Hematopoietic multipotent progenitor cell (in vitro differentiated cells): ENCODE measurements around the gene CFP. TPM values are rescaled to one million over a fixed set of nuclear protein-coding genes. Genes with fewer than 3 reads are reported as not detected.
A peak's percentile ranks its signal among the peaks of the same experiment; 100 is the strongest.

ENCODE experiments used
- DNase-seq, 3 donors: peaks; one replicate each; pipeline ENCODE4 v3.0.0-alpha.2; 2011 to 2015; ENCODE audit warnings: low read depth in 2 of 3, low spot score in 2 of 3
- total RNA-seq: library from RNA; depleted of rRNA; stranded (reverse); fragments of >200 nt; gene quantifications from one replicate; pipeline ENCODE4 v1.2.3, GENCODE V29; 2012

CFP gene
- total RNA-seq, 1 donor: 23.7 TPM

DNA sequence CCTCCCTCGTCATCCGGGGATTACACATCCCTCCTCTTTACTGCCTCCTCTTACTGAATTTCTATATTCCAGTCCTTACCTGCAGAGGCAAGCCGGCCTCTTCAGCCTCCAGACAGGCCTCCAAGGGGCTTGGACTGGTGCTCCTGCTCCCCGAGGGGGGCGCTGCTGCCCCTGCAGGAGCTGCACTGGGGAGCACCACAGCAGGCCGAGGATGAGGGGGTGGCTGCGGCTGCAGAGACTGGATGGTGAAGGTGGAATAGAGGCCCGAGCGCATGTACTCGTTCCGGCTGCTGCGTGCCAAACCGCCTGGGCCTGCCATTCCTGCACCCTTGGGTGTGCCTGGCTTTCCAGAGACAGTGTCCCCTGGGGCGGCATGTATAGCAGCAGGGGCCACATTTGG lies 9.1 kb upstream of the CFP start:
- DNase-seq: no peak

DNA sequence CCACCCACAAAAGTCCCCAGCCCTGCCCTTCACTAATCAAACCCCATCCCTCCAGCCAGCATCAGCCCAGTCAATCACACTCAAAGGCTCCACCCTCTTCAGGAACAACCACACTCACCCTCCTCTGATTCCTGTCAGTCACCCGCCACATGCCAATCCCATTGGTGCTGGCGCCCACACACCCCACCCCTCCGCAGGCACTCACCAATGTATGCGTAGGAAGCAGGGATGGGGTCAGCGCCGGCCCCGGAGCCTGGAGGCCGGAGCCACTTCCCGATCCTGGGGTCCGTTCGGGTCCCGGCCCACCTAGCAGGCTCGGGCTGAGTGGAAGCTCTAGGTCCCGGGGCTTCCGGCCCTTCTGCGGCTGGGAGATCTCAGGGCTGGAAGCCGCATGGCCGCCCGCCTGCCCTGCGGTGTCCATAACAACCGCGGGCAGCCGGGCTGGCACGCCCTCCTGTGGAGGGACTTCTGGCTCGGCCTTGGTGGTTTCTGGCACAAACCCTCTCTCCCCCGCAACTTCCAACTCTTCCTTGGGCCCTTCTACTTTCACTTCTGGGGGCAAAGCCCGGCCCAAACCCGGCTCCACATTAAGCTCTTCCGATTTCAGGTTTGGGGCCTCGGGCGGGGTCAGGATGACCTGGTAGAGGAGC lies 7.9 kb upstream of the CFP start:
- peak in 2 of 3 donors; percentile 75 to 80 for DNase-seq

GRCh38 chrX:47634871-47635575 lies 5.3 kb upstream of the CFP start:
- DNase-seq: no peak

DNA sequence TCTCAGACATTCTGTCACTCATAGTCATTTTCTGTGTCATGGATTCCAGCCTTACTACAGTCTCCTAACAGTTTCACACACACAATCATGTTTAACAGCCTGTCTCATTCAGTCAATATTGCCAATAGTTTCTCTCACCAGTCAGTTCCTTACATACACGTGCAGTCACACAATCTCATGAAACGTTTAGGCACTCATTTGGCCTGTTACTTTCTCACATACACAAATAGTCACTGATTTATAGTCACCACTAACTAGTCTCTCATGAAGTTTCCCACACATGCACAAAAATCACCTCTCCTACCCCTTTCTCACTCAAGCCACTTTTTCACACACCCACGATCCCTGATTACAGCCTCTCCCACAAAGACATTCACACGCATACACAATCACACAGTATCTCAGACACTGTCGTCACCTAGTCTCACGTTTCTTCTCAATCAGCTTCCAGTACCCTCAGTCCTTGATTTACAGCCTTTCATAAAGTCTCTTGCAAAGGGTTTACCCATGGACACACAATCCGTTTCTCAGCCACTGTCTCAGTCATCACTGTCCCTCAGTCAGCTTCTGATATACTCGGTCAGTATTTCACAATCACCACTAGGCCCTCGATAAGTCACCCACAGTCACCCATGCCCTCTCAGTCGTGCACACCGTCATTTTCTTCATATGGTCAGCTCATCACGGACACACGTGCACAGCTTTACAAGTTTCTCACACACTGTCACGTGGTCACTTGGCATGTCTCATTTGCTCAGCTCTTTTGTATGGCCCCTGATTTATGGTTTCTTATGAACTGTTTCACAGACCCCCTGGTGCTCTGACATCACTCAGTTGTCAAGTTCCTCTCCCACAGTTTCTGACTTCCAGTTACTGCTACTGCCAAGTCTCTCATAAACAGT lies 4.2 kb upstream of the CFP start:
- no peak for DNase-seq

DNA sequence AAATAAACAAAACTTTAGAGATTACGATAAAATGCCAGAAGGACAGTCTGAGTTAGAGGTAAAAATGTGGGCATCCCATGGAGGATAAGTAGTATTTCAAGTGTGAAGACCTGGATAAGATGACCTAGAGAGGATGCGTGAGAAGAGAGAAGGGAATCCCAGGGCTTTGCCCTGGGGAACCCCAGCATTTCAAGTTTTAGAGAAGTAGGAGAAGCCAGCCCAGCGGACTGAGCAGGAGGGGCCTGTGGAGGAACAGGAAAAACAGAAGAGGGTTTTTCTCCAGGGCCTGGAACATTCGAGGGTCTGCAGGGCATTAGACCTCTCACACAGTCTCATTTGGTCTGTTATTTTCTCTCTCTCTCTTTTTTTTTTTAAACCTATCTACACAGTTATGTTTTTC lies 2.9 kb upstream of the CFP start:
- DNase-seq: no peak

DNA sequence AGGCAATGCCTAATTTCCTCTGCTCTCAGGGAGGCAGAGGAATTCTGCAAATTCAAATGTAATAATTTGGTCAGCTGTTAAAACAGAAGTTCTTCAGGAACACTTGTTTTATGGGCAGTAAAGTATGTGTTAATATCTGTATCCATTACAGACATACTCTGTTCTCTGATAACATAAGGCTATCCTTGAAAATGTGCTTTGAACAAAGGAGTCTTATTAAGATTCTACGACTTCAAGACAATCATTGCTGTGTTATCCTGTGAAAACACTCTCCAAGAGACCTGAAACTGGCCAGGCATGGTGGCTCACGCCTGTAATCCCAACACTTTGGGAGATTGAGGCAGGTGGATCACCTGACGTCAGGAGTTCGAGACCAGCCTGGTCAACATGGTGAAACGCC lies 1.9 kb upstream of the CFP start:
- DNase-seq: no peak

DNA sequence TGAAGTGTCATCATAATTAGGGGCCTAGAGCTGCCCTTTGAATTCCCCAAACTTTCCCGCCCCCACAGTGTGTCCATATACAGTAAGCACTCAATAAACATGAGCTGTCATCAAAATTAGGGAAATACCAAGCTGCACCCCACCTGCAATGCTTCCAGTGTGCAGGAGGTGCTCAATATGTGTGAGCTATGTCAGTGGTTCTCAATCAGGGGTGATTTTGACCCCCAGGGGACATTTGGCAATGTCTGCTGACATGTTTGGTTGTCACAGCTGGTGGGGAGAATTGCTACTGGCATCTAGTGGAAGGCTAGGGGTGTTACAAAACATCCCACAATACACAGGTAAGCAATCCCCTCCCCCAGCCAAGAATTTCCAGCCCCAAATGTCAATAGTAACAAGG lies 748 bp downstream of the CFP start:
- DNase-seq: peak in 1 of 3 donors; percentile 37

- no peak for DNase-seq
Observed at GRCh38 chrX:47625365-47625764, 4.4 kb downstream of the CFP start.

DNA sequence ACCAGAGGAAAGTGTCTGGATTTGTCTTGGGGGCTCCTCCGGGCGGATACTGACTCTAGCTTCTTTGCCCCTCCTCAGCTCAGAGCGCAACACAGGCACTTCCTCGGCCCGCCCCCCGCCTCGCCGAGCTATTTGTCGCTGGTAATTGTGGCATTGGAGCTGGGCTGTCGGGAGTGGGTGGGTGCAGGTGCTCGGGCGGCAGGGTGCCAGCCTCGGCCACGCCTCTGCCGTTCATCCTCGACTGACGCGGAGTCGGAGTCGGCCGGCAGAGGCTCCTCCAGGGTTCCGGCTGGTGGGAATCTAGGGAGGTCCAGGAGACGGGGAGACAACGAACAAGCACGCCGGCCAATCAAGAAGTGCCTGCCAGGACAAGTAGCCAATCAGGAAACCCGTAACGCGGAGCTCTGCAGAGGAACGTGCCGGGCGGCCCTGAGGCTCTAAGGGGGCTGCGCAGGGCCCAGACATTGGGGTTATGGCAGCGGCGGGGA lies 6.1 kb downstream of the CFP start:
- DNase-seq: peak in 2 of 3 donors; percentile 61 to 72

GRCh38 chrX:47621851-47622250 lies 7.9 kb downstream of the CFP start:
- no peak for DNase-seq

DNA sequence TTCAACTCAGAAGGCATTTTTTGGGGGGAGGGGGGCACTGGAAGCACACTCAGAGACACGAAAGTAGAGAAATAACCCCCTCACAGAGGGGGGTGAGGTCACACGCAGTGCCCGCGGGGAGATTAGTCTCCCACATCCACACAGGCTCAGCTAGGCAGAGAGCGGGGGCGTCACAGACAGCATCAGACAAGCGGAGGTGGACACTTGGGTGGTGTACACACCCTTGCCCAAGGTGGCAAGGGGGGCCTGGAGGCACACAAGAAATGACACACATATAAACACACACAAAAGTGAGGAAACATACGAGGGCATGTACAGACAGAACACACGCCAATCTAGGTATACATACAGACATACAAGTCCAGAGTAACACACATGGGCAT lies 9.4 kb downstream of the CFP start:
- DNase-seq: no peak

DNA sequence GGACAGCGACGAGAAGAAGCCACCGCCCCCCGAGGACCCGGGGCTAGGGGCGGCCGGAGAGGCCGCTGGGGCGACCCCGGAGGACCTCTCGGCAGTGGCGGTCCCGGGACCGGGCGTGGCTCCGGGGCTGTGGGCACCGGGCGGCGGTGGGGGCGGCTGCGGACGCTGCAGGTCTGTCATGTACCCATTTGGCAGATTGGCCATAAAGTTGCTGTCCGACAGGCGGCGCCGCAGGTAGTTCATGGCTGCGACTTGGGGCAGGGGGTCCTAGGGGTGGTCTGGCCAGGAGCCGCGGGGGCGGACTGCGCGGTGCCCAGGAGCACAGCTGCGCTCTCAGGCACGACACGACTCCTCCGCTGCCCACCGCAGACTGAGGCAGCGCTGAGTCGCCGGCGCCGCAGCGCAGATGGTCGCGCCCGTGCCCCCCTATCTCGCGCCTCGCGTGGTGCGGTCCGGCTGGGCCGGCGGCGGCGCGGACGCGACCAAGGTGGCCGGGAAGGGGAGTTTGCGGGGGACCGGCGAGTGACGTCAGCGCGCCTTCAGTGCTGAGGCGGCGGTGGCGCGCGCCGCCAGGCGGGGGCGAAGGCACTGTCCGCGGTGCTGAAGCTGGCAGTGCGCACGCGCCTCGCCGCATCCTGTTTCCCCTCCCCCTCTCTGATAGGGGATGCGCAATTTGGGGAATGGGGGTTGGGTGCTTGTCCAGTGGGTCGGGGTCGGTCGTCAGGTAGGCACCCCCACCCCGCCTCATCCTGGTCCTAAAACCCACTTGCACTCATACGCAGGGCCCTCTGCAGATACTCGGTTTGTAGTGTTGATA lies 10.0 kb downstream of the CFP start, which contains the start of gene SYN1:
SYN1 (minus strand) TSS at position 372 of the 817 bp plus-strand sequence; CDS start at position 243, 129 bp downstream.
- peak; percentile 57 to 83 (median 83) for DNase-seq

- no peak for DNase-seq
Observed at GRCh38 chrX:47618923-47619485, 10.7 kb downstream of the CFP start.

- DNase-seq: no peak
Observed at GRCh38 chrX:47614618-47615017, 15.1 kb downstream of the CFP start.

GRCh38 chrX:47613082-47613481 lies 16.6 kb downstream of the CFP start:
- no peak for DNase-seq

GRCh38 chrX:47612418-47612817 lies 17.3 kb downstream of the CFP start:
- DNase-seq: no peak

DNA sequence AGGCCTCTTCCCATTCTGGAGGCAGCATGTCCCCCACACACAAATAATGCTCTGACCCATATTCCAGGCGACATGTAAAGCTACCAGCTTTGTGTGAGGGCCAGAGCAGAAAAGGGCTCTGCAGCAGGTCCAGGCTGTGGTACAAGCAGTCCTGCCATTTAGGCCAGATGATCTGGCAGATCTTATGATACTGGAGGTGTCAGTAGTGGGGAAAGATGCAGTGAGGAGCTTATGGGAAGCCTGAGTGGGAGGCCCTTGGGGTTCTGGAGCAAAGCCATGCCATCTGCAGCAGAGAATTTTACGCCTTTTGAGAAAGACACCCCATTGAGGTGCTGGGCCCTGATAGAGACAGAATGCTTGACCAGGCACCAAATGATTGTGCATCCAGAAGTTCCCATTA lies 17.8 kb downstream of the CFP start:
- no peak for DNase-seq

DNA sequence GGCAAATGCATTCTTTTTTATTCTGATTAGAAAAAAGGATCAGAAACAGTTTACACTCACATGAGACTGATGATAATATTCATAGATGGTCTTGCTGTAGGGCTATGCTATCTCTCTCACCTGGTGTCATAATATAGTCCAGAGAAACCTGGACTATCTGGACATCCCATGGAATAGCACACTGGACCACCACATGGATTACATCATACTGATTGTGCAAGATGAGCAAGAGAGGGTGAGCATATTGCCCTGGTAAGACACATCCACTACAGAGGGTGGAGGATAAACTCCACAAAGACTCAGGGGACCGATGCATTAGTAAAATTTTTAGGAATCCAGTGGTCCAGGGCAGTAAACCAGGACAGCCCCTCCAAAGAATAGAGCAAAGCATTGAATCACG lies 18.2 kb downstream of the CFP start:
- no peak for DNase-seq

DNA sequence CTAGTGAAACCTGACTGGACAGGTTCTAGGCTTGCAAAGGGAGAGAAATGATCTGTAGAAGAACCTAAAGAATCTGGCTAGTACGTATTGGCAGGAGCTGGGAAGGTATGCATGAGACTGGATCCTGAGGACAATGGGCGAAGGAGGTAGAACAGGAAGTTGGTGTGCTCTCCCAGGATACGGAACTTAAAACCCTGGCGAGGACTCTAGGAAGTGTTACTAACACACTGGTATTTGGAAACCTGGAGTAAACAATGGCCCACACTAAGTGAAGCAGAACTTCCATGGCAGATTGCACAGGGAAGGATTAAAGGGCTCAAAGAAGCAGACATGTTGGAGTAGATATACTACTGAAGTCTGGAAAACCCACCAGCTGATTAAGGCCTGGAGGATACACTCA lies 19.2 kb downstream of the CFP start:
- no peak for DNase-seq
